Left ventricle myocardium inferior (tissue), 1 donor: Measurements from ENCODE around the gene NTF3. TPM values are rescaled to one million over a fixed set of nuclear protein-coding genes. Genes with fewer than 3 reads are reported as not detected.

Experiments
- DNase-seq: peaks from one replicate; pipeline ENCODE4 v3.0.0-alpha.2; 2020
- H3K27ac ChIP-seq: fragments of 200-600 bp; replicated peaks from 2 replicates; pipeline ENCODE4 v1.8.0; 2021
- H3K27me3 ChIP-seq: fragments of 200-600 bp; 2 replicates; pipeline ENCODE4 v1.8.0; 2021; ENCODE audit warnings: low read depth
- H3K36me3 ChIP-seq: fragments of 200-600 bp; 2 replicates; pipeline ENCODE4 v1.8.0; 2021
- H3K4me1 ChIP-seq: fragments of 200-600 bp; 2 replicates; pipeline ENCODE4 v1.8.0; 2021
- H3K4me3 ChIP-seq: fragments of 200-600 bp; 2 replicates; pipeline ENCODE4 v1.8.0; 2021; ENCODE audit warnings: mild to moderate bottlenecking, moderate library complexity
- H3K9me3 ChIP-seq: fragments of 200-600 bp; replicated peaks from 2 replicates; pipeline ENCODE4 v1.8.0; 2021
- CTCF ChIP-seq: fragments of 200-600 bp; IDR thresholded peaks from 2 replicates; pipeline ENCODE4 v1.8.0; 2021; ENCODE audit warnings: antibody characterized with exemption, mild to moderate bottlenecking, borderline replicate concordance
- intact Hi-C: fragments of 100-400 bp; cut with micrococcal nuclease; formaldehyde crosslinking; loops from one replicate; pipeline ENCODE4 v1.11.0; 2022
- total RNA-seq: library from RNA; stranded (reverse); fragmentation: NEBNext Ultra II Directional; extraction: Animal tissue kit (Norgen Biotek cat#: 25700); gene quantifications from one replicate; pipeline ENCODE4 v1.2.1, GENCODE V29; 2021
- donor health status: DM: no; HTN: yes; CAD: no; lungs with severe emphysema.

Gene NTF3
- total RNA-seq, 1 donor from 2014 or later = 0.99 TPM

GRCh38 chr12:5403411-5403810 lies 28.5 kb upstream of the NTF3 start:
- no peaks in the 10 kb centered on the region for H3K36me3 ChIP-seq
- peaks cover 47% of the 10 kb centered on the region for H3K27me3 ChIP-seq
- no peak overlapping the region for H3K27ac ChIP-seq
- H3K4me1 ChIP-seq = no peaks in the 10 kb centered on the region
- intact Hi-C loops = no loop called here
- H3K4me3 ChIP-seq = no peak overlapping the region
- TF ChIP-seq CTCF = no peak
- no peaks in the 10 kb centered on the region for H3K9me3 ChIP-seq
- no peak for DNase-seq

GRCh38 chr12:5407034-5407856 lies 24.7 kb upstream of the NTF3 start:
- intact Hi-C loops = no loop called here
- no peak for DNase-seq
- Histone ChIP-seq H3K27me3 (peaks cover 59% of the 10 kb centered on the region), H3K36me3 (no peaks in the 10 kb centered on the region), H3K27ac (no peak overlapping the region), H3K9me3 (peaks cover 13% of the 10 kb centered on the region), H3K4me1 (no peaks in the 10 kb centered on the region), H3K4me3 (no peak overlapping the region)
- TF ChIP-seq CTCF = no peak

GRCh38 chr12:5409619-5410018 lies 22.3 kb upstream of the NTF3 start:
- H3K4me1 ChIP-seq = no peaks in the 10 kb centered on the region
- H3K9me3 ChIP-seq = peaks cover 14% of the 10 kb centered on the region
- no peak overlapping the region for H3K4me3 ChIP-seq
- TF ChIP-seq CTCF = no peak
- intact Hi-C loops = no loop called here
- H3K36me3 ChIP-seq = no peaks in the 10 kb centered on the region
- H3K27me3 ChIP-seq = peaks cover 45% of the 10 kb centered on the region
- DNase-seq = no peak
- H3K27ac ChIP-seq = no peak overlapping the region

GRCh38 chr12:5416571-5416970 lies 15.3 kb upstream of the NTF3 start:
- no peak overlapping the region for H3K27ac ChIP-seq
- peaks cover 29% of the 10 kb centered on the region for H3K27me3 ChIP-seq
- H3K4me3 ChIP-seq = no peak overlapping the region
- intact Hi-C loops = no loop called here
- peaks cover 8% of the 10 kb centered on the region for H3K9me3 ChIP-seq
- no peak for TF ChIP-seq CTCF
- H3K4me1 ChIP-seq = no peaks in the 10 kb centered on the region
- no peak for DNase-seq
- H3K36me3 ChIP-seq = no peaks in the 10 kb centered on the region

- no peak for DNase-seq
- H3K9me3 ChIP-seq = no peaks in the 10 kb centered on the region
- TF ChIP-seq CTCF = no peak
- H3K36me3 ChIP-seq = no peaks in the 10 kb centered on the region
- intact Hi-C loops = no loop called here
- peaks cover 36% of the 10 kb centered on the region for H3K27me3 ChIP-seq
- no peak overlapping the region for H3K4me3 ChIP-seq
- H3K4me1 ChIP-seq = no peaks in the 10 kb centered on the region
- H3K27ac ChIP-seq = no peak overlapping the region
Observed at GRCh38 chr12:5417500-5417899, 14.4 kb upstream of the NTF3 start.
